Karpas-422 (cell line): ENCODE measurements around the gene WDR62. TPM values are rescaled to one million over a fixed set of nuclear protein-coding genes. Genes with fewer than 3 reads are reported as not detected.
"Not testable (repeated sequence)": the region's sequence is repeated elsewhere in the genome, so short reads cannot be mapped to it uniquely, and the experiment has no call there.

Experiments used
- DNase-seq: peaks from one replicate; pipeline ENCODE4 v3.0.0-alpha.2; 2015
- H2AFZ ChIP-seq: fragments of 200-600 bp; sonication (generic); 2 replicates; pipeline ENCODE4 v1.6.1; 2014; ENCODE audit warnings: antibody characterized with exemption, low read length, mixed read lengths
- H3K27ac ChIP-seq: fragments of 200-600 bp; sonication (generic); 2 replicates; pipeline ENCODE4 v1.5.1; 2014; ENCODE audit warnings: mild to moderate bottlenecking, low read length, moderate library complexity
- H3K27me3 ChIP-seq: fragments of 200-600 bp; sonication (generic); 2 replicates; pipeline ENCODE4 v1.6.1; 2014; ENCODE audit warnings: low read length, mixed read lengths
- H3K36me3 ChIP-seq: fragments of 200-600 bp; sonication (generic); 2 replicates; pipeline ENCODE4 v1.6.1; 2014; ENCODE audit warnings: low read length, mixed read lengths; ENCODE audit not compliant: insufficient read depth
- H3K4me1 ChIP-seq: fragments of 200-600 bp; sonication (generic); 2 replicates; pipeline ENCODE4 v1.6.1; 2014; ENCODE audit warnings: mild to moderate bottlenecking, low read length, mixed read lengths
- H3K4me2 ChIP-seq: fragments of 200-600 bp; sonication (generic); 2 replicates; pipeline ENCODE4 v1.6.1; 2014; ENCODE audit warnings: low read length, low read depth, mild to moderate bottlenecking; ENCODE audit not compliant: poor library complexity, severe bottlenecking
- H3K4me3 ChIP-seq: fragments of 200-600 bp; sonication (generic); 2 replicates; pipeline ENCODE4 v1.5.1; 2014; ENCODE audit warnings: mild to moderate bottlenecking, antibody characterized with exemption, low read length, mixed read lengths
- H3K79me2 ChIP-seq: fragments of 200-600 bp; sonication (generic); 2 replicates; pipeline ENCODE4 v1.6.1; 2014; ENCODE audit warnings: mild to moderate bottlenecking, low read length, mixed read lengths
- H3K9ac ChIP-seq: fragments of 200-600 bp; sonication (generic); 2 replicates; pipeline ENCODE4 v1.6.0; 2014; ENCODE audit warnings: low read length
- H3K9me2 ChIP-seq: fragments of 200-600 bp; sonication (generic), shearing (Covaris generic); replicated peaks from 2 replicates; pipeline ENCODE4 v1.6.0; 2014; ENCODE audit warnings: mild to moderate bottlenecking, low read length, moderate library complexity; ENCODE audit not compliant: insufficient read depth
- H3K9me3 ChIP-seq: fragments of 300-700, 200-600 bp; sonication (generic); 2 replicates; pipeline ENCODE4 v1.6.1; 2014; ENCODE audit warnings: low read length, mixed read lengths
- H4K20me1 ChIP-seq: fragments of 200-600 bp; sonication (generic); 2 replicates; pipeline ENCODE4 v1.6.1; 2014; ENCODE audit warnings: mild to moderate bottlenecking, antibody characterized with exemption, low read length, low read depth; ENCODE audit not compliant: insufficient read depth
- total RNA-seq: library from RNA; depleted of rRNA; stranded (reverse); fragments of >200 nt; shearing (Covaris generic); gene quantifications from 2 replicates; pipeline ENCODE4 v1.2.3, GENCODE V29; 2014; ENCODE audit warnings: low replicate concordance

Gene WDR62
- total RNA-seq, 1 experiment from 2014 or later = 9.4 TPM

DNA sequence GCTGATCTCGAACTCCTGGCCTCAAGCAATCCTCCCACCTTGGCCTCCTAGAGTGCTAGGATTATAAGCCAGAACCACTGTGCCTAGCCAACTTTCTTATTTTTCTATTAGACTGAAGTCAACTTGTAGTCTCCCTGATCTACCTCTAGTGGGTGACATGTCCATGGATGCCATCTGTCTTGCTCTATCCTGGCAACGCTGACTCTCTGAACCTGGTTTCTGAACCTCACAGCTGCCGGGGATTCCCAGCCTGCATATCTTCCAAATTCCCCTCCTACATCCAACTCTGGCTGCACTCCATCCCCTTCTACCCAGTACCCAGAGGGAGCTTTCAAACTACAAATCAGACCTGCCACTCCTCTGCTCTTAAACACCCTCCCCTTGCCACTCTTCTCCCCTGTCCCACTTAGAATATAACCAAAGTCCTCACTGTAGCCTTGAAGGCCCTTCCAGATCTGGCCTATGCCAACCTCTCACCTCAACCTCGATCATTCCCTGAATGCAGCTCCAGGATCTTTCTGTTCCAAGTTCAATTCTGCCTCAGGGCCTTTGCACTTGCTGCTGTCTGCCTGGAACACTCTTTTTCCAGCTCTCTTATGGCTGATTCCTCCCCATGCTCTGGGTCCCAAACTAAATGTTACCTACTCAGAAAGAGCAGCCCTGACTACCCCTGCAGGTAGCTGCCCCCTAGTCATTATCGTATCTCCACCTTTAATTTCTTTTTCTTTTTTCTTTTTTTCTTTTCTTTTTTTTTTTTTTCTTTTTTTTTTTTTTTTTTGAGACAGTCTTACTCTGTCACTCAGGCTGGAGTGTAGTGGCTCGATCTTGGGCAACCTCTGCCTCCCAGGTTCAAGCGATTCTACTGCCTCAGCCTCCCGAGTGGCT lies 24.2 kb upstream of the WDR62 start:
- H3K27ac ChIP-seq = no peak overlapping the region
- H3K79me2 ChIP-seq = no peaks in the 10 kb centered on the region
- no peak overlapping the region for H2AFZ ChIP-seq
- no peaks in the 10 kb centered on the region for H4K20me1 ChIP-seq
- no peaks in the 10 kb centered on the region for H3K9me2 ChIP-seq
- H3K27me3 ChIP-seq = no peaks in the 10 kb centered on the region
- H3K36me3 ChIP-seq = no peaks in the 10 kb centered on the region
- no peak for DNase-seq
- H3K9ac ChIP-seq = no peak overlapping the region
- no peaks in the 10 kb centered on the region for H3K4me1 ChIP-seq
- H3K4me2 ChIP-seq = no peak overlapping the region
- no peak overlapping the region for H3K4me3 ChIP-seq
- H3K9me3 ChIP-seq = no peaks in the 10 kb centered on the region

- no peak overlapping the region for H2AFZ ChIP-seq
- no peaks in the 10 kb centered on the region for H3K27me3 ChIP-seq
- no peak overlapping the region for H3K4me2 ChIP-seq
- H3K27ac ChIP-seq = no peak overlapping the region
- no peak overlapping the region for H3K4me3 ChIP-seq
- H3K9ac ChIP-seq = no peak overlapping the region
- no peaks in the 10 kb centered on the region for H4K20me1 ChIP-seq
- H3K36me3 ChIP-seq = no peaks in the 10 kb centered on the region
- no peaks in the 10 kb centered on the region for H3K79me2 ChIP-seq
- no peaks in the 10 kb centered on the region for H3K9me3 ChIP-seq
- no peaks in the 10 kb centered on the region for H3K9me2 ChIP-seq
- no peaks in the 10 kb centered on the region for H3K4me1 ChIP-seq
- DNase-seq = no peak
Observed at GRCh38 chr19:36031308-36031707, 23.4 kb upstream of the WDR62 start.

GRCh38 chr19:36032251-36033104 lies 22.2 kb upstream of the WDR62 start, which contains the start of gene CLIP3:
TSS of gene CLIP3 (minus strand) at chr19:36032873. CDS start at chr19:36032357, 516 bp downstream.
- Histone ChIP-seq H3K4me1 (no peaks in the 10 kb centered on the region), H2AFZ (no peak within 1 kb of the TSS), H3K79me2 (no peaks in the 10 kb centered on the region), H3K27ac (no peak within 1 kb of the TSS), H3K9ac (no peak within 1 kb of the TSS), H3K9me2 (no peaks in the 10 kb centered on the region), H4K20me1 (no peaks in the 10 kb centered on the region), H3K4me2 (no peak within 1 kb of the TSS), H3K36me3 (no peaks in the 10 kb centered on the region), H3K27me3 (no peaks in the 10 kb centered on the region), H3K9me3 (no peaks in the 10 kb centered on the region), H3K4me3 (no peak within 1 kb of the TSS)
- no peak for DNase-seq

DNA sequence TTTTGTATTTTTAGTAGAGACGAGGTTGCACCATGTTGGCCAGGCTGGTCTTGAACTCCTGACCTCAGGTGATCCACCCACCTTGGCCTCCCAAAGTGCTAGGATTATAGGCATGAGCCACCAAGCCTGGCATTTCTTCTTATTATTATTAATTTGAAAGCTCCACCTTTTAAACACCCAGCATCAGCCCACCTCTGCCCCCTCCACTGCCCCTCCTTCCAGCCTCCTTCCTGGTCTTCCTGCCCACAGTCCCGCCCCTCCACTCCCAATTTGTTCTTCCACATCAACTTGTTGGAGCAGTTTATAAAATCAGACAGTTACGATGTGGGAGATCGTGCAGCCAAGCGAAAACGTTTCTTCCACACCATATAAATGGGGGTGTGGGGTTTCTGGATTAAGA lies 14.2 kb upstream of the WDR62 start:
- no peak overlapping the region for H2AFZ ChIP-seq
- H3K27me3 ChIP-seq = no peaks in the 10 kb centered on the region
- H3K4me2 ChIP-seq = no peak overlapping the region
- no peaks in the 10 kb centered on the region for H3K9me2 ChIP-seq
- no peak for DNase-seq
- H3K79me2 ChIP-seq = no peaks in the 10 kb centered on the region
- no peaks in the 10 kb centered on the region for H3K9me3 ChIP-seq
- no peak overlapping the region for H3K27ac ChIP-seq
- no peak overlapping the region for H3K4me3 ChIP-seq
- no peaks in the 10 kb centered on the region for H3K4me1 ChIP-seq
- no peaks in the 10 kb centered on the region for H4K20me1 ChIP-seq
- H3K9ac ChIP-seq = no peak overlapping the region
- 0 out of 2 replicates have a peak, but pooled peaks cover 2% of the 10 kb centered on the region for H3K36me3 ChIP-seq

DNA sequence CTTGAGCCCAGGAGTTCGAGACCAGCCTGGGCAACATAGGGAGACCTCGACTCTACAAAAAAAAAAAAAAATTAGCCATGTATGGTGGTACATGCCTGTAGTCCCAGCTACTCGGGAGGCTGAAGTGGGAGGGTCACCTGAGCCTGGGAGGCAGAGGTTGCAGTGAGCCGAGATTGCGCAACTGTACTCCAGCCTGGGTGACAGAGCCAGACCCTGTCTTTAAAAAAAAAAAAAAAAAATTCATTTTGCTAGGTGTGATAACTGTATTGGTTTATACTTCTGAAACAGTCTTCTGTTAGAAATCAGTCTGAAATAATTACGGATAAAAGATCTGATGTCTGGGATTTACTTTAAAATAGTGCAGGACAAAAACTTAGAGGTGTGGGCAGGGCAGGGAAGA lies 13.6 kb upstream of the WDR62 start:
- DNase-seq, H3K9ac ChIP-seq, H3K27me3 ChIP-seq, H4K20me1 ChIP-seq, H3K4me3 ChIP-seq, H3K9me3 ChIP-seq, H3K27ac ChIP-seq, H3K79me2 ChIP-seq, H3K4me1 ChIP-seq, H2AFZ ChIP-seq, H3K36me3 ChIP-seq, H3K4me2 ChIP-seq, H3K9me2 ChIP-seq: not testable (repeated sequence)

- H3K4me1 ChIP-seq = no peaks in the 10 kb centered on the region
- no peaks in the 10 kb centered on the region for H4K20me1 ChIP-seq
- no peak overlapping the region for H2AFZ ChIP-seq
- no peaks in the 10 kb centered on the region for H3K9me2 ChIP-seq
- H3K9ac ChIP-seq = no peak overlapping the region
- H3K27me3 ChIP-seq = no peaks in the 10 kb centered on the region
- H3K36me3 ChIP-seq = 0 out of 2 replicates have a peak, but pooled peaks cover 2% of the 10 kb centered on the region
- no peak for DNase-seq
- H3K79me2 ChIP-seq = no peaks in the 10 kb centered on the region
- H3K27ac ChIP-seq = no peak overlapping the region
- no peak overlapping the region for H3K4me2 ChIP-seq
- H3K4me3 ChIP-seq = no peak overlapping the region
- no peaks in the 10 kb centered on the region for H3K9me3 ChIP-seq
Observed at GRCh38 chr19:36041831-36042230, 12.9 kb upstream of the WDR62 start.

DNA sequence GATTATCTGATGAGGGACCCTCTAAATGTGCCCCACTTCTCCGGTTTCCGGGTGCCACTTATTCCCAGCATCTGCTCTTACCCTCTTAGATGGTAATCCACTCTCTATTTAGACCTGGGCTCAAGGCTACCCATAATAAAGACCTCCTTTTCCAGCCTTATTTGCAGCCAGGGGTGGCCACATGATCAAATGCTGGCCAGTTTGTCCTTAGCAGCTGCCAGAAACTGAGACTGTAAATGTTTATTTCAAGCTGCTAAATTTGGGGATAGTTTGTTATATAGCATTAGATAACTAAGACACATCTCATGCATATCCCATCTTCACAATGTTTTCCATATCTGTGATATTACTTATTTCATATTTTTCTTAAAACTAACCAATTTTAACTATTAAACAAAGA lies 10.7 kb upstream of the WDR62 start:
- Histone ChIP-seq H3K4me1 (no peaks in the 10 kb centered on the region), H3K4me2 (no peak overlapping the region), H3K9me3 (no peaks in the 10 kb centered on the region), H3K36me3 (0 out of 2 replicates have a peak, but pooled peaks cover 2% of the 10 kb centered on the region), H3K27me3 (no peaks in the 10 kb centered on the region), H3K27ac (no peak overlapping the region), H4K20me1 (no peaks in the 10 kb centered on the region), H3K9ac (no peak overlapping the region), H3K4me3 (no peak overlapping the region), H3K9me2 (no peaks in the 10 kb centered on the region), H3K79me2 (no peaks in the 10 kb centered on the region), H2AFZ (no peak overlapping the region)
- DNase-seq = no peak

- no peak for DNase-seq
Observed at GRCh38 chr19:36046443-36047050, 8.2 kb upstream of the WDR62 start.

More at GRCh38 chr19:36046443-36047050, 8.2 kb upstream of the WDR62 start:
- no peak overlapping the region for H3K9ac ChIP-seq
- H3K36me3 ChIP-seq = 0 out of 2 replicates have a peak, but pooled peaks cover 2% of the 10 kb centered on the region
- H3K9me3 ChIP-seq = no peaks in the 10 kb centered on the region
- no peak overlapping the region for H3K4me3 ChIP-seq
- no peaks in the 10 kb centered on the region for H3K9me2 ChIP-seq
- no peak overlapping the region for H3K4me2 ChIP-seq
- no peaks in the 10 kb centered on the region for H4K20me1 ChIP-seq
- H3K4me1 ChIP-seq = peaks cover 9% of the 10 kb centered on the region
- no peaks in the 10 kb centered on the region; the same call in 1 of the 2 replicates for H3K79me2 ChIP-seq
- no peaks in the 10 kb centered on the region for H3K27me3 ChIP-seq
- no peak overlapping the region for H2AFZ ChIP-seq
- no peak overlapping the region for H3K27ac ChIP-seq
